ENCODE data around the gene MCRS1.

MCRS1 gene

GRCh38 chr12:49565406-49566265 is 2.3 kb downstream of the MCRS1 start (continued):
- TF ChIP-seq ZNF837 (tag by site-specific recombination; IDR thresholded peaks at IDR 0.05) (no peak), ZFP37 (tag by site-specific recombination; IDR thresholded peaks at IDR 0.05) (no peak), ZNF510 (tag by site-specific recombination; IDR thresholded peaks at IDR 0.05; ENCODE audit: insufficient replicate concordance) (no peak), BCL6B (tag by site-specific recombination; IDR thresholded peaks at IDR 0.05) (no peak), PRDM10 (tag by site-specific recombination; IDR thresholded peaks at IDR 0.05) (no peak)

GRCh38 chr12:49564686-49565405 is 3.1 kb downstream of the MCRS1 start:
- no peaks in the 10 kb centered on the region for H3K9me3 ChIP-seq (ENCODE audit: control insufficient read depth, insufficient read depth, low read depth, low read length)
- POLR2A ChIA-PET = interaction anchor here (0.9 kb wide), 1 partner anchor 9 kb away, joined by 3 read pairs; no protein-coding TSS in a partner anchor
- peaks cover 11 to 66% of the 10 kb centered on the region in 2 experiments for H3K36me3 ChIP-seq (ENCODE audit: control insufficient read depth in 2 of 2, insufficient read depth in 1 of 2, low read length in 2 of 2)
- no peak overlapping the region for H3K27ac ChIP-seq (ENCODE audit: extremely low read depth, low read depth, low read length)
- H3K4me3 ChIP-seq (ENCODE audit: low read depth, low read length) = no peak overlapping the region
- no peaks in the 10 kb centered on the region for H3K4me1 ChIP-seq (ENCODE audit: control insufficient read depth, insufficient read depth, low read length)
- CTCF ChIA-PET = interaction anchor here (1.0 kb wide), 1 partner anchor 15 kb away, joined by 4 read pairs; no protein-coding TSS in a partner anchor
- no peak for TF ChIP-seq ZNF510 (tag by site-specific recombination; IDR thresholded peaks at IDR 0.05; ENCODE audit: insufficient replicate concordance)
- no peak for TF ChIP-seq ZNF670 (tag by site-specific recombination; IDR thresholded peaks at IDR 0.05; ENCODE audit: low read depth)
- TF ChIP-seq ZBTB11 (tag by site-specific recombination; conservative IDR thresholded peaks at IDR 0.05; ENCODE audit: low read depth) = no peak
- TF ChIP-seq ZNF449 (tag by site-specific recombination; IDR thresholded peaks at IDR 0.05) = no peak
- TF ChIP-seq SETDB1 (IDR thresholded peaks at IDR 0.05; ENCODE audit: insufficient read length, low read length) = no peak
- TF ChIP-seq ZNF548 (tag by site-specific recombination; IDR thresholded peaks at IDR 0.05) = no peak
- TF ChIP-seq ZNF76 (tag by site-specific recombination; IDR thresholded peaks at IDR 0.05; ENCODE audit: borderline replicate concordance, low read depth) = no peak
- no peak for TF ChIP-seq ZNF792 (tag by site-specific recombination; IDR thresholded peaks at IDR 0.05)
- no peak for TF ChIP-seq ZNF366 (tag by site-specific recombination; conservative IDR thresholded peaks at IDR 0.05)
- TF ChIP-seq ZNF433 (tag by site-specific recombination; IDR thresholded peaks at IDR 0.05; ENCODE audit: low read depth) = no peak
- TF ChIP-seq ZNF132 (tag by site-specific recombination; IDR thresholded peaks at IDR 0.05; ENCODE audit: borderline replicate concordance) = no peak
- no peak for TF ChIP-seq HOXD13 (CRISPR knock-in tag; IDR thresholded peaks at IDR 0.05; ENCODE audit: borderline replicate concordance)
- TF ChIP-seq ZNF391 (tag by site-specific recombination; IDR thresholded peaks at IDR 0.05; ENCODE audit: borderline replicate concordance, low read depth) = no peak
- TF ChIP-seq ZFHX2 (tag by site-specific recombination; conservative IDR thresholded peaks at IDR 0.05) = no peak
- no peak for TF ChIP-seq ZSCAN18 (tag by site-specific recombination; IDR thresholded peaks at IDR 0.05)
- no peak for TF ChIP-seq ZNF558 (tag by site-specific recombination; IDR thresholded peaks at IDR 0.05)
